ENCODE measurements around the gene BGN. TPM values are rescaled to one million over a fixed set of nuclear protein-coding genes. Genes with fewer than 3 reads are reported as not detected.

BGN gene
- total RNA-seq, 2 experiments from 2014 or later = not detected

GRCh38 chrX:153499876-153500275, 5.1 kb downstream of the BGN start:
- ChIA-PET CTCF (no interaction called here), POLR2A (no interaction called here)

DNA sequence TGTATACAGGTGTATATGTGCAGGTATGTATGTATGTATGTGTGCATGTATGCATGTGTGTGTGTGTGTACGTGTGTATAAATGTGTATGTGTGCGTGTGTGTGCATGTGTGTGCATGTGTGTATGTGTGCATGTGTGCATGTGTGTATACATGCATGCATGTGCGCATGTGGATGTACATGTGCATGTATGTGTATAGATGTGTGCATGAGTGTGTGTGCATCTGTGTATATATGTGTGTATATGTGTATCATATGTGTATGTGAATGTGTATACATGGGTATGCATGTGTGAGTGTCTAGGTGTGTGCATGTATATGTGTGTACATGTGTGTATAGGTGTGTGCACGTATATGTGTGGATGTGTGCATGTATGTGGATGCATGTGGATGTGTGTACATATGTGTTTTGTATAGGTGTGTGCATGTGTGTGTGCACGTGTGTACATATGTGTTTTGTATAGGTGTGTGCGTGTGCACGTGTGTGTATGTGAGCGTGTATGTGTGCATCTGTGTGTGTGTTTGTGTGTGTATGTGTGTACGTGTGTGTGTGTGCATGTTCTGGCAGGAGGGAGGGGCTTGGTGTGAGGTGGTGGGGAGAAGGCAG, 6.0 kb downstream of the BGN start:
- POLR2A ChIA-PET = no interaction called here
- CTCF ChIA-PET = no interaction called here

GRCh38 chrX:153501530-153501929, 6.8 kb downstream of the BGN start:
- POLR2A ChIA-PET = no interaction called here

GRCh38 chrX:153502131-153502530, 7.4 kb downstream of the BGN start:
- POLR2A ChIA-PET = no interaction called here
- CTCF ChIA-PET = no interaction called here

More at GRCh38 chrX:153501530-153501929, 6.8 kb downstream of the BGN start:
- CTCF ChIA-PET = no interaction called here

GRCh38 chrX:153502796-153503195, 8.0 kb downstream of the BGN start:
- POLR2A ChIA-PET = no interaction called here
- CTCF ChIA-PET = no interaction called here

- CTCF ChIA-PET = interaction anchor here (4.1 kb wide), 1 partner anchor 33 kb away, joined by 22 read pairs; the partner anchor contains the start of gene HAUS7
- POLR2A ChIA-PET = no interaction called here
Observed at GRCh38 chrX:153504445-153505016, 9.8 kb downstream of the BGN start.

DNA sequence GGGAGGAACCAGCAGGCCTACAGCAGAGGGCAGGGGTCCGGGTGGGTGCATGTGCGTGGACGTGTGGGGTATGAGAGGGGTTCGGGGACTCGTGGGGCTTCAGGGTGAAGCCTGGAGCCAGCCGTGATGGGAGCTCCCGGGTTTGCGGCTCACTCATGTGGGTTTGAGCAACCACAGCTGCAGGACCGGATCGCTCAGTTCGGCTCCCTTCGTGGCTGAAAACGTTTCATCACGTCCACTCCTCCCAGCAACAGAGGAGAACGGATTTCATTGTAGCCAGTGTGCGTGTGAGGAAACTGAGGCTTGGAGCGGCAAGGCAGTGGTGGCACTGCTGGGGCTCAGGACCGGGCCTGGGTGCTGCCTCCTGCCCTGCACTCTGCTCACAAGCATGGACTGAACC, 10.6 kb downstream of the BGN start:
- ChIA-PET CTCF (interaction anchor here (4.1 kb wide), 1 partner anchor 33 kb away, joined by 22 read pairs; the partner anchor contains the start of gene HAUS7), POLR2A (no interaction called here)

DNA sequence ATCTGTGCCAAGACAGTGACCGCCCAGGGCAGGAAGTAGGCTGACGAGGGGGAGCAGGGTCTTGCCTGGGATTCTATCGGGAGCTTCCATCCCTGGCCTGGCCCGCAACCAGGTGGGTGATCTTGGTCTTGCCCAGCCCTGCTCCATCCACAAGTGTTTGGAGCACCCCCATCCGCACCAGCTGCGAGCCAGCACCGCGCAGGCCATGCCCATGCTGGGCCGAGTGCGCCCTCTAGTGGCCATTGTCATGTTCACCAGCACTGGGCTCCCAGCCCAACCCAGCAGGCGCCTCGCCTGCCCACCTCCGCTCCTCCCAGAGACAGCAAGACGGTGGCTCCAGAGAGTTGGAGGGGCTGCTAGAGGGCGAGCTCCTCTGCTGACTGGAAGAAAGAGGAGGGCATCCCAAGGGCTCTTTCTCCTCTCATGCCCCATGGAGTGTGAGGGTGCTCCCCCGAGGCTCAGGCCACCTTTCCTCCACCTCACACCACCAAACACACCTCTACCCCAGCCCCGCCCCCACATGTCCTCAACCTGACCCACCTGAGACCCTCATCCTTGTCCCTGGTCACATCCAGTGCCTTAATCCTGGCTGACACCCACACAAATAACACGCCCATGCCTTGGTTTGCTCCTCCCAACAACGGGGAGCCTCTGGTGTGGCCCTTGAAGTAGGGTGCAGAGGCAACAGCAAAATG, 12.9 kb downstream of the BGN start:
- POLR2A ChIA-PET = interaction anchor here (1.4 kb wide), 1 partner anchor 475 kb away, joined by 3 read pairs; no protein-coding TSS in a partner anchor
- CTCF ChIA-PET = interaction anchor here (0.7 to 4.1 kb wide), 12 partner anchors 8 to 549 kb away, joined by 3 to 22 read pairs (median 4); partner anchors contain the start of gene HAUS7

- ChIA-PET POLR2A (no interaction called here), CTCF (no interaction called here)
Observed at GRCh38 chrX:153509592-153509991, 14.8 kb downstream of the BGN start.

DNA sequence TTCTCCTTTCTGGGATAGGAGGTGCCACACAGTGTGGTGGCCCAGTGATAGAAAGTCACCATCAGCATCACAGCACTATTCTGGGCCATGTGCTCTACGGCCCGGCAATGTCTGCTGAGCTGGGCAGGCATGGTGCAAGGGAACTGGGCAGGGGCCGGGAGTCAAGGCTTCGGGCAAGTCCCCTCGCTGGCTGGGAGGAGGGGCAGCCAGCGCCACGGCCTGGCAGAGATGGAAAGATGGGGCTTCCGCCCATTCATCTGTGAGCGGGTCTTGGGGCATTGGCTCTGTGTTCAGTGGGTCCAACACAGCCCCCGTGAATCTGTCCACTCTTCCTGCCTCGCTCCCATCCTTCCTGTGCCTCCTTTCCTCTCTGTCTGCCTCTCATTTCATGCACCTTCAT, 15.6 kb downstream of the BGN start:
- ChIA-PET CTCF (no interaction called here), POLR2A (no interaction called here)

DNA sequence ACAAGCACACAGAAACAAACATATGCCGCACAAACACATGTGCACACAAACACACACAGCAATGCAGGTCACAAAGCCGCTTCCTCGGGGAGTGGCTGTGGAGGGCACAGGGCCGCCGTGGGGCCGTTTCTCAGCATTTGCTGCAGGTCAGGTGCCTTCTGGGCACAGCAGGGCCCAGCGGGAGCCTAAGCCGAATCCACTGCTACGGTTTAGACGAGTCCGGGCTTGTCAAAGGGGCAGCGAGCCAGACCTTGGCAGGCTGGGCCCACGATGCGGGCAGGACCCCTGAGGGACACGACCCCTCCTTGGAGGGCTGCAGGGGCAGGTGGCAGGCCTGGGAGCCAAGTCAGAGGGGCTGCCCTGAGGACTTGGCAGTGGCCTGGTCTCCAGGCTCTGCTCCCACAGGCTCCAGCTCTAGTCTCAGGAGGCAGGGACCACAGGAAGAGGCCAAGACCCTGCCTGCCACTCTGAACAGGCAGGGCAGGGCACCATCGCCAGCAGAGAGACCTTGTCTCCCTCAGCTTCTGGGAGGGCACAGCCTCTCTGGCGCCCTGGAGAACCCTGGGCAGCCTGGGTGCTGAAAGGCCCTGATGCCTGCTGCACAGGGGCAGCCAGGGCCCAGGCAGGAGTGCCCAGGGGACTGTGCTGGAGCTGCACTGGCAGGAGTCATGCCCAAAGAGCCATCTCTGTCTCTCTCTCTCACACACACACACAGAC, 17.2 kb downstream of the BGN start:
- ChIA-PET POLR2A (no interaction called here), CTCF (no interaction called here)

DNA sequence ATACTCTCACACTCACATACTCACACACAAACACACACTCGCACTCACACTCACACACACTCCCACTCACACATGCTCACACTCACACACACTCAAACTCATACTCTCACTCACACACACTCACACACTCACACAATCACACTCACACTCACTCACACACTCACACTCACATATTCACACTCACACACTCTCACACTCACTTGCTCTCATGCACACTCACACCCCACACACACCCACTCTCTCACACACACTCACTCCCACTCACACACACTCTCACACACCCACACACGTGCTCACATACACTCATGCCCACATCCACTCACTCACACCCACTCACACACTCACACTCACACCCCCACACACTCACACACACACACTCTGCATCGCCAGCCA, 17.7 kb downstream of the BGN start:
- ChIA-PET POLR2A (no interaction called here), CTCF (no interaction called here)

DNA sequence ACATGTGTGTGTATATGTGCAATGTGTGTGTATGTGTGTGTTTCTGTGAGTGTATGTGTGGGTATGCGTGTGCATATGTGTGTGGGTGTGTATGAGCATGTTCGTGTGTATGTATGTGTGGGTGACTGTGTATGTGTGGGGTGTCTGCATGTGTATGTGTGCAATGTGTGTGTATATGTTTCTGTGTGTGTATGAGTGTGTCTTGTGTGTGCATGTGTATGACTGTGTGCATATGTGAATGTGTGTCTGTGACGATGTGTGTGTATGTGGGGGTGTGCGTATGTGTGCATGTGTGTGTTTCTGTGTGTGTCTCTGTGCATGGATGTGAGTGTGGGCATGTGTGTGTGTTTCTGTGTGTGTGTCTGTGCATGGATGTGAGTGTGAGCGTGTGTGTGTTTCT, 18.5 kb downstream of the BGN start:
- ChIA-PET POLR2A (no interaction called here), CTCF (no interaction called here)

- ChIA-PET CTCF (no interaction called here), POLR2A (no interaction called here)
Observed at GRCh38 chrX:153514259-153514658, 19.5 kb downstream of the BGN start.

- CTCF ChIA-PET = interaction anchor here (1.6 kb wide), 1 partner anchor 9 kb away, joined by 7 read pairs; no protein-coding TSS in a partner anchor
Observed at GRCh38 chrX:153515435-153515834, 20.7 kb downstream of the BGN start.

DNA sequence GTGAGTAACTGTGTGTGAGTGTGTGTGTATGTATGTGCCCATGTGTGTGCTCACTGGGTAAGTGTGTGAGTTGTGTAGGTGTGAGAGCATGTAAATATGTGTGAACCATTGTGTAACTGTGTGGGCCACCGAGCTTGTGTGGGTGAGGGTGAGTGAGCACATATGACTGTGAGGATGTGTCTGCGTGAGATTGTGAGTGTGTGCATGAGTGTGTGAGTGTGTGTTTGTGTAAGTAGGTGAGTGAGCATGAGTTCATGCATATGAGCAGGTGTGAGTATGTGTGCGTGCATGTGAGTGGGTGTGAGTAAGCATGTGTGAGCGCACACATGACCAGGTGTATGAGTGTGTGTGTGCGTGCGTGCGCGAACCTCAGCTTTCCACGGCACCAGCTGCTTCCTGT, 21.3 kb downstream of the BGN start:
- ChIA-PET CTCF (interaction anchor here (1.6 kb wide), 1 partner anchor 9 kb away, joined by 7 read pairs; no protein-coding TSS in a partner anchor), POLR2A (no interaction called here)

More at GRCh38 chrX:153515435-153515834, 20.7 kb downstream of the BGN start:
- POLR2A ChIA-PET = no interaction called here

DNA sequence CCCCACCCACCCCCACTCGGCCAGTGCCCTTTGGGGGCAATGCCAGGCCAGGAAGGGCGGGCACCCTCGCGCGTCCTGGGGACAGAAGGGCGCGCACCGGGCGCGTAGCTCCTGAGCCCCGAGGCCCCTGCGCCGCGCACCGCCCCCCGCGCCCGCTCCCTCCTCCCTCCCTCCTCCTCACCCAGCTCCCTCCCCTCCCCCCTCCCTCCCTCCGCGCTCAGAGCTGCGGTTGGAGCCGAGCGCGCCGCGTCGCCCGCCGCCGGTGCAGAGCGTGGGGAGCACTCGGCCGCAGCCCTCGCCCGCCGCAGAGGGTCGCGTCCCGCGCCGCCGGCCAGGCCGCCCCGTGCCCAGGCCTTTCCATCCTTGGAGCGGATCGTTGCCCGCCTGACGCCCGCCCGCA, 22.6 kb downstream of the BGN start, which contains the start of gene ATP2B3:
TSS of gene ATP2B3 (plus strand) at position 220 of the 400 bp plus-strand sequence. CDS start 18,606 bp downstream, outside the sequence.
- POLR2A ChIA-PET = no interaction called here

DNA sequence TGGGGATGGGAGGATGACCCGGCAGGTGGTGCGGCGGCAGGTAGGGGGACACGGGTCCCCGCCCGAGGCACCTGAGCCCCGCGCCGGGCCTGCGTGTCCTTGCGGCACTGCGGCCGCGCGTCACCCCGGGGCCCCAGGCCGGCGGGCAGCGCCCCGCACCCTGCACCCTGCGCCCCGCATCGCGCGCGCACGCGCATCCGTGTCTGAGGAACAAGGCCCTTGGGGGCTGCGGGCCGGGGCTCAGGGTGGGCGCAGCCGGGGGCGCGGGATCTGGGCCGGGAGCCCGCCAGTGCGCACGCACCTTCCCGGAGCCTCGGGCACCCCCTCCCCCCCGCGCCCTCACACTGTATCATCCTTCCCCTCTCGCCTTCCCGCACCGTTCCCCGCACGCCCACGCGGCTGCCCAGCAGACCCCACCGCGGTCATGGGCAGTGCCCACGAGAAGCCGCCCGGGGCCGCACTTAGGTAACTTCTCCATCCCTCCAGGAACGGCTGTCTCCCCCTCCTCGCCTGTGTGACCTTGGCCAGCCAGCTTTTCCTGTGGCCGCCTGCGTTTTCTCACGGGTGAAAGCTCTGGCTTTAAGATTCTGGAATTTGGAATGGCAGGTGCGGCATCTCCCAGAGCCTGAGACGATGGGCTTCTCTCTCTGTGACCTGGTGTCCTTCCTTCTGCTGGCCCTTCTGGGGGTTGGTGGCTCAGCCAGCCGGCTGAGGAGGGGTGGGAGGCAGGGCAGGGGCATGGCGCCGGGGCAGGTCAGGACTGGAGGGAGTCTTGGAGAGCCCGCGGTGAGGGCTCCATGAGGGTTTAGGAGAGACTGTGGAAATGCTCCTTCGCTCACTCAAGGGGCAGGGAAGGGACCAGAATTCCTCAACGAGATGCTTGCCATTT, 23.4 kb downstream of the BGN start:
- POLR2A ChIA-PET = no interaction called here
- CTCF ChIA-PET = no interaction called here

More for the DNA sequence above, 22.6 kb downstream of the BGN start, which contains the start of gene ATP2B3:
- CTCF ChIA-PET = no interaction called here

GRCh38 chrX:153519569-153520286, 24.9 kb downstream of the BGN start:
- POLR2A ChIA-PET = no interaction called here

More at GRCh38 chrX:153519569-153520286, 24.9 kb downstream of the BGN start:
- CTCF ChIA-PET = no interaction called here
